Activated CD4-positive, CD25-positive, alpha-beta regulatory T cell treated with anti-CD3 and anti-CD28 coated beads, Interleukin-2, amount 50 U/mL, for 24 hours (primary cell): ENCODE results near the gene ZBTB8A.
A peak's percentile ranks its signal among the peaks of the same experiment; 100 is the strongest.
"Not testable (repeated sequence)": the region's sequence is repeated elsewhere in the genome, so short reads cannot be mapped to it uniquely, and the experiment has no call there.

ENCODE experiments used
- ATAC-seq, 2 donors: fragments of 150-1000 bp; cut with Tn5 transposase; one replicate each; pipeline ENCODE4 v1.10.0; 2021; ENCODE audit warnings: mild to moderate bottlenecking in 1 of 2, moderate library complexity in 1 of 2

ZBTB8A gene

DNA sequence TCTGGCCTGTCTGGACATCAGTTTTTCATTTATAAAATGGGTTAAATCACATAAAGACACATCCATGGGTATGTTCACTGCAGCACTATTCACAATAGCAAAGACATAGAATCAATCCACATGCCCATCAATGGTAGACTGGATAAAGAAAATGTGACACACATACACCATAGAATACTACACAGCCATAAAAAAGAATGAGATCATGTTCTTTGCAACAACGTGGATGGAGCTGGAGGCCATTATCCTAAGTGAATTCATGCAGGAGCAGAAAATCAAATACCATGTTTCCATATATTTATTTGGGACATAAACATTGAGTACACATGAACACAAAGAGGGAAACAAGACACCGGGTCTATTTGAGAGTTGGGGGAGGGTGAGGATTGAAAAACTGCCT lies 83.0 kb downstream of the ZBTB8A start:
- no peak for ATAC-seq

- ATAC-seq, result peak; percentile 69 to 71
These were observed 83.8 kb downstream of the ZBTB8A start for GRCh38 chr1:32622806-32623681.

DNA sequence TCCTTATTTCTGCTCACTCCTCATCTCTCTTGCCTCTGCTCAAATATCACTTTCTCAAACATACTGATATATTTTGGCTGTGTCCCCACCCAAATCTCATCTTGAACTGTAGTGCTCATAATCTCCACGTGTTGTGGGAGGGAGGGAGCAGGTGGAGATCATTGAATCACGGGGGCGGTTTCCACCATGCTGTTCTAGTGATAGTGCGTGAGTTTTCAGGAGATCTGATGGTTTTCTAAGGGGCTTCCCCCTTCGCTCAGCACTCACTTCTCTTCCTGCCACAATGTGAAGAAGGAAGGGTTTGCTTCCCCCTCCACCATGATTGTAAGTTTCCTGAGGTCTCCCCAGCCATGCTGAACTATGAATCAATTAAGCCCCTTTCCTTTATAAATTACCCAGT lies 84.5 kb downstream of the ZBTB8A start:
- peak; percentile 50 to 54 for ATAC-seq

DNA sequence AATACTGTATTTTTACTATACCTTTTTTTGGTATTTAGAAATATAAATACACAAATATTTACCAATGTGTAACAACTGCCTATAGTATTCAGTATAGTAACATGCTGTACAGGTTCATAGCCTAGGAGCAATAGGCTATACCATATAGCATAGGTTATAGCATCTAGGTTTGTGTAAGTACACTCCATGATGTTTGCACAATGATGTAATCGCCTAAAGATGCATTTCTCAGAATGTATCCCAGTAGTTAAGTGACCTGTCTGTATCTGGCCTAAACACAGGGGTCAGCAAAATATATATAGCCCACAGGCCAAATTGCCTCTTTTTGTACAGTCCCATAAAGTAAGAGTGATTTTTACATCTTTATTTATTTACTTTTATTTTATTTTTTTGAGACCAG lies 86.9 kb downstream of the ZBTB8A start:
- ATAC-seq, result no peak

DNA sequence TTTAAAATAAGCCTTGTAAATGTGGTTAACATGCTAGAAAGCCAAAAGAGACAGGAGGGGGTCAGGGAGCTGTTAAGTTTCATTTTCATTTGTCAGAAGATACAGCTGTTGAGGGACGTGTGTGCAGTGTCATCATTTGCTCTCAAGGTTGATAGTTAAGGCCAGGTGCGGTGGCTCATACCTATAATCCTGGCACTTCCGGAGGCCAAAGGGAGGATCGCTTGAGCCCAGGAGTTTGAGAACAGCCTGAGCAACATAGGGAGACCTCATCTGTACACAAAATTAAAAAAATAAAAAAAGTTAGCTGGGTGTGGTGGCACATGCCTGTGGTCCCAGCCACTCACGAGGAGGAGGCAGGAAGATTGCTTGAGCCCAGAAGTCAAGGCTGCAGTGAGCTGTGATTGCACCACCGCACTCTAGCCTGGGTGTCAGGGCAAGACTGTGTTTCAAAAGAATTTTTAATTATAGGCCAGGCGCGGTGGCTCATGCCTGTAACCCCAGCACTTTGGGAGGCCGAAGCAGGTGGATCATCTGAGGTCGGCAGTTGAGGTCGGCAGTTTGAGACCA lies 88.5 kb downstream of the ZBTB8A start:
- peak; percentile 64 to 75 for ATAC-seq

DNA sequence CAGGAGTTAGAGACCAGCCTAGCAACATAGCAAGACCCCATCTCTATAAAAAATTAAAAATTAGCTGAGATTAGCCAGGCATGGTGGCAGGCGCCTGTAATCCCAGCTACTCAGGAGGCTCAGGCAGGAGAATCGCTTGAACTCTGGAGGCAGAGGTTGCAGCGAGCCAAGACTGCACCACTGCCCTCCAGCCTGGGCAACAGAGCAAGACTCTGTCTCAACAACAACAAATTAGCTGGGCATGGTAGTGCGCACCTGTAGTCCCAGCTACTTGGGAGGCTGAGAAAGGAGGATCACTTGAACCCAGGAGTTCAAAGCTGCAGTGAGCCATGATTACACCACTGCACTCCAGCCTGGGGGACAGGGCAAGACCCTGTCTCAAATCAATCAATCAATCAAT lies 90.9 kb downstream of the ZBTB8A start:
- not testable (repeated sequence) for ATAC-seq

DNA sequence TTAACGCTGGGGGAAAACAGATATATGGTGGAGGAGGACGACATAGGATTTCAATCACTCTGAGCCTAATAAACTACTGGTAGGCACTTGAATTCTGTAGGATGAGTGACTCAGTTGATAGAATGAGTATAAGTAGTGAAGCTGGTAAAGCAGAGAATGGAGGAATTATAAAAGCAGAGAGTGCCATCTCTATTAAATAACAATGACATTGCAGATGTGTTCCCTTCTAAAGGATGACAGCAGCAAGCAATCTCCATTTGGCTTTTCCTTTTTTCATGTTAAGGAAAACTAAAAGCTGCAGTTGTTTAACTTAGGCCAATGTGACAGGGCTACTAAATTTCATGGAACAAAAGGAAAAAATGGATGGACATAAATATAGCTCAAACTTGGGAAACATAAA lies 93.6 kb downstream of the ZBTB8A start:
- no peak for ATAC-seq

GRCh38 chr1:32635508-32636277 lies 96.5 kb downstream of the ZBTB8A start:
- no peak for ATAC-seq

- no peak for ATAC-seq
These were observed 97.9 kb downstream of the ZBTB8A start for GRCh38 chr1:32636914-32637645.

DNA sequence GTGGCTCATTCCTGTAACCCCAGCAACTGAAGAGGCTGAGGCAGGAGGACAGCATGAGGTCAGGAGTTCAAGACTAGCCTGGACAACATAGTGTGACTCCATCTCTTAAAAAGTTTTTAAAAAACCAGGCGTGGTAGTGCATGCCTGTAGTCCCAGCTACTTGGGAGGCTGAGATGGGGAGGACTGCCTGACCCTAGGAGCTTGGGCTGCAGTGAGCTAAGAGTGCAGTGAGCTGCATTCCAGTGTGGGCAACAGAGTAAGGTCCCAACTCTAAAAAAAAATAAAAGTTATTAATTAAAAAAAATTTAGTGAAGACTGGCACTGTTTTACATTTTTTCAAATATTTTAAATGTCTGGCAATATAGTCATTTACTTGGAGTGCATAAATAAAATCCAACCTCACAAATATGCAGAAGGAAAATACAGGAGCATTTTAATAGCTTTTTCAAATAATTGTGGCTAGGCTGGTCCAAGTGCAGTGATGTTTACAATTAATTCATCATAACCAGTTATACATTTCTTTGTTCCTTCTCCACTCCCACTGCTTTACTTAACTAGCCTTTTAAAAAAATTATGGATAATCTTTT lies 100.4 kb downstream of the ZBTB8A start:
- ATAC-seq, result no peak

- ATAC-seq, result not testable (repeated sequence)
These were observed 103.1 kb downstream of the ZBTB8A start for GRCh38 chr1:32642292-32642827.

DNA sequence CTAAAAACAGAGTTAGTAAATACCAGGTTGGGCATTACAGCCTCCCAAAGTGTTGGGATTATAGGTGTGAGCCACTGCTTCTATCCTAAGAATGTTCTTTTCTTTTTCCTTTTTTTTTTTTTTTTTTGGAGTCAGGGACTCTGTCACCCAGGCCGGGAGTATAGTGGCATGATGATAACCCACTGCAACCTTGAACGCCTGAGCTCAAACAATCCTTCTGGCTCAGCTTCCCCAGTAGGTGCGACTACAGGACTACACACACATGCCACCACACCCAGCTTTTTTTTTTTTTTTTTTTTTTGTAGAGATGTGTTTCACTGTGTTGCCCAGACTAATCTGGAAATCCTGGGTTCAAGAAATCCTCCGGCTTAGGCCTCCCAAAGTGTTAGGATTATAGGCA lies 105.2 kb downstream of the ZBTB8A start:
- no peak for ATAC-seq

DNA sequence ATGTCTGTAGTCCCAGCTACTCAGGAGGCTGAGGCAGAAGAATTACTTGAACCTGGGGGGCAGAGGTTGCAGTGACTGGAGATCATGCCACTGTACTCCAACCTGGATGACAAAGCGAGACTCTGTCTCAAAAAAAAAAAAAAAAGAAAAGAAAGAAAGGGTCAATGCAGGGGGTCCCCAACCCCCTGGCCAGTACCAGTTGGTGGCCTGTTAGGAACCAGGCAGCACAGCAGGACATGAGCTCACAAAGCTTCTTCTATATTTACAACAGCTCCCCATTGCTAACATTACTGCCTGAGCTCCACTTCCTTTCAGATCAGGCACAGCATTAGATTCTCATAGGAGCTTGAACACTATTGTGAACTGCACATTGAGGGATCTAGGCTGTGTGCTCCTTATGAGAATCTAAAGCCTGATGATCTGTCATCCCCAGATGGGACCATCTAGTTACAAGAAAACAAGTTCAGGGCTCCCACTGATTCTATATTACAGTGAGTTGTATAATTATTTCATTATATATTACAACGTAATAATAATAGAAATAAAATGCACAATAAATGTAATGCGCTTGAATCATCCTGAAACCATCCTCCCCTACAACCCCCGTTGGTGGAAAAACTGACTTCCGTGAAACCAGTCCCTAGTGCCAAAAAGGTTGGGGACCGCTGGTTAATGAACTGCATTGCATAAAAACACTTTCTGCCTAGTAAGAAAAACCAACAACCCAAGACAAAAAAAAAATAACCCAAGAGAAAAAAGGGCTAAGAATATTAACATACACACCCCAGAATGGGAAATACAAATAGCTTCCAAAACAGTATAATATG lies 108.3 kb downstream of the ZBTB8A start:
- no peak for ATAC-seq

DNA sequence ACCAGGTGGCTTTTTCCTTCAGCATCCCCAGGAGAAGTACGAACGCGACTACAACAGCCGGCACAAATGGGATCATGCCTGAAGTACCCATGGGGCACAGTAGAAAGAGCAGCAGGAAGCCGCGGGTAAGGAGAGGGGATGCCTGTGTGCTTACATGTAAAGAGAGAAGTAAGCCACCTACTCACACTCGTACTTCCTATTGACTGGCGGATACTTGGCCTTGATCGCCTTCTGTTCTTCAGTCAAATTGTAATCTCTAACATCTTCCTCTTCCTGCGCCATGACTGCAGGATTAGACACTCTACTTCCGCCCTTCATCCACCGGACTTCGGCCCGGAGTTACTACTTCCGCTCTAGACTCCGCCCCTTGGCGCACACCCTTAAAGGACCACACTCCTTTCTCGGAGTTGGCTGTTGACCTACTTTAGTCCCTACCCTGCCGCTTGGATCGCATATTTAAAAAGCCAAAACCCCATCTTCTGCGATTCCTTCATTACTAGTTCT lies 111.1 kb downstream of the ZBTB8A start, which contains the start of gene ZBTB8OS:
TSS of gene ZBTB8OS (minus strand) at position 303 of the 504 bp plus-strand sequence. CDS start at position 282, 21 bp downstream.
- ATAC-seq, result peak; percentile 74 to 79

GRCh38 chr1:32650752-32651460 lies 111.7 kb downstream of the ZBTB8A start, which contains the start of gene RBBP4:
Gene RBBP4 (plus strand): TSS chr1:32651208. CDS start chr1:32651307, 99 bp downstream.
- peak; percentile 90 to 91 for ATAC-seq

DNA sequence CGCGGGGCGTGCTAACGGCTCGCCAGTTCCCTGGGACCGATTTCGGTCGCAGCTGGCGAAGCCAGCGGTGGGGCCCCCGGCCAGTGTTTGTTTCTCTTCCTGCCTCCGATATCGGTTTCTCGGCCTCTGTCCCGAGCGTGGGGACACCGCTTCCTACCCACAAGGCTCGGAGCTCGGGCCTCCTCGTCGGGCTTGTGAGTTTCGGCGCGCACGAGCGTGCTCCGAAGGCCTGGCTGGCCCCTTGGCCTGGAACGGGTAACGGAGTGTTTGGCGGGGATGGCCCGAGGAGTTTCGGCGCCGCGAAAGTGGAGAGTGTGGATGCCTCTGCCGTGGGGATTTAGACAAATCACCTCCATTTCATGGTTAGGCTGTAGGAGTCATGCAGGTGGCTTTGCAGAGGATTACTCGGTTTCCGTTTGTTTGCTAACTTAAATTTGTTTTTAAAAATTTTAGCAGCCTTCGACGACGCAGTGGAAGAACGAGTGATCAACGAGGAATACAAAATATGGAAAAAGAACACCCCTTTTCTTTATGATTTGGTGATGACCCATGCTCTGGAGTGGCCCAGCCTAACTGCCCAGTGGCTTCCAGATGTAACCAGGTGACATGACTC lies 112.3 kb downstream of the ZBTB8A start:
- peak in 1 of 2 donors; percentile 1 for ATAC-seq

DNA sequence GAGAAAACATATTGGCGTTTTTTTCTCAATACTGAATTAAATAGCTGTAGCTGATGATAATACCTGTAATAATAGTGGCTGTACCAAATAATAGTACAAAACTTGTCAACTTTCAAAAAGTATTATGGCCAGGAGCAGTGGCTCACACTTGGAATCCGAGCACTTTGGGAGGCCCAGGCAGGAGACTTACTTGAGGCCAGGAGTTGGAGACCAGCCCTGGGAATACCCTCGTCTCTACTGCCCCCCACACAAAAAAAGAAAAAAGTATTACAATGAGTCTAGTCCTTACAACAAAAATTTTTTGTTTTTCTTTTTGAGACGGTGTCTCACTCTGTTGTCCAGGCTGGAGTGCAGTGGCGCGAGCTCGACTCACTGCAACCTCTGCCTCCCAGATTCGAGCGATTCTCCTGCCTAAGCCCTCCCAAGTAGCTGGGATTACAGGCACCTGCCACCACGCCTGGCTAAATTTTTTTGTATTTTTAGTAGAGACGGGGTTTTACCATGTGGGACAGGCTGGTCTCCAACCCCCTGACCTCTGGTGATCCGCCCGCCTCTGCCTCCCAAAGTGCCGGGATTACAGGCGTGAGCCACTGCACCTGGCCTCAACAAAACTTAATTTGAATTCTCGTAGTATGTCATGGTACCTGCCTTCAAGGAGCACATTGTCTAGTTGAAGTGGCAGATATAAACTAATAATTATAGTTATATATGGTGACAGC lies 113.2 kb downstream of the ZBTB8A start:
- no peak for ATAC-seq
